AG04449 (cell line): ENCODE data around the gene EXO5.

ENCODE experiments used
- CTCF ChIA-PET: fragments of 350-600 bp; formaldehyde crosslinking; extraction: SDS; loops from one replicate; lab custom pipeline; 2021; ENCODE audit warnings: antibody characterized with exemption; lab: Yijun Ruan, JAX
- POLR2A ChIA-PET: fragments of 400-600, 350-600 bp; formaldehyde crosslinking; extraction: SDS; loops from one replicate; lab custom pipeline; 2020; ENCODE audit warnings: antibody characterized with exemption, inconsistent platforms; lab: Yijun Ruan, JAX
- DNase-seq: peaks from one replicate; pipeline ENCODE4 v3.0.0-alpha.2; 2010; ENCODE audit warnings: low read depth, low spot score
- H3K4me3 ChIP-seq: 2 replicates; pipeline ENCODE4 v1.5.1; 2011; ENCODE audit warnings: low read depth, mild to moderate bottlenecking, control low read depth, low read length
- CTCF ChIP-seq: IDR thresholded peaks from one replicate; pipeline ENCODE4 v1.5.1; 2011; ENCODE audit warnings: mild to moderate bottlenecking, moderate library complexity, low read length, control low read depth, inconsistent platforms; ENCODE audit not compliant: insufficient read depth; ENCODE audit errors: missing control alignments

EXO5 gene

GRCh38 chr1:40519517-40519916 lies 10.9 kb downstream of the EXO5 start:
- TF ChIP-seq CTCF: no peak
- ChIA-PET CTCF (no interaction called here), POLR2A (no interaction called here)
- no peak for DNase-seq
- H3K4me3 ChIP-seq: no peak overlapping the region

DNA sequence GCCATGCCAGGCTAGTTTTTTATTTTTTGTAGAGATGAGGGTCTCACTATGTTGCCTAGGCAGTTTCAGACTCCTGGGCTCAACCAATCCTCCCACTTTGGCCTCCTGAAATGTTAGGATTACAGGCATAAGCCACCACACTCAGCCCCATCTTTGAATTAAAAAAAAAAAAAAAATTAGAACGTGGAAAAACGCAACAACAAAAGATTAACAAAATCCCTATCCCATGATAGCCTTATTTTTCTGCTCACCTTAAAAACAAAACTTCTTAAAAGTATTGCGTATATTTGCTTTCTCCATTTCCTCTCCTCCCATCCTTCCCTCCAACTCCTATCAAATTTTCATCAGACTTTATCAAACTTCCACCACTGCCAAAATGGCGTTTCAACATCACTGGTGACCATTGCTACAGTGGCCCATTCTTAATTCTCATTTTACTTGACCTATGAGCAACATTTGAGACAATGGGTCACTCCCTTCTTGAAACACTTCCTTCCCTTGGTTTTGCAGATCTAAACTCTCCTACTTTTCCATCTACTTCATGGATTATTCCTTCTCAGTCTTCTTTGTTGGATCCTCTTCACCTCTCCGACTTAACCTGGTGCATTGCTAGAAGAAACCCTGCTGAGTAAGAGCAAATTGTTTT lies 22.3 kb downstream of the EXO5 start:
- H3K4me3 ChIP-seq: peak overlapping the region; percentile 90
- CTCF ChIA-PET: interaction anchor here (2.8 to 2.9 kb wide), 2 partner anchors 12 to 20 kb away, joined by 13 to 31 read pairs; no protein-coding TSS in a partner anchor
- no peak for TF ChIP-seq CTCF

GRCh38 chr1:40531381-40532061 lies 23.0 kb downstream of the EXO5 start, which contains the start of gene ZNF684:
ZNF684 (plus strand) TSS chr1:40531637; CDS start chr1:40533167, 1,530 bp downstream.
- peak within 1 kb of the TSS; percentile 90 for H3K4me3 ChIP-seq
- POLR2A ChIA-PET: interaction anchor here (0.5 to 0.8 kb wide), 4 partner anchors 23 to 634 kb away, joined by 3 to 4 read pairs (median 3); partner anchors contain the start of gene EXO5
- CTCF ChIA-PET: interaction anchor here (0.7 to 2.9 kb wide), 18 partner anchors 9 to 421 kb away, joined by 3 to 31 read pairs (median 6); partner anchors contain the start of gene EXO5
- peak; percentile 74 for DNase-seq
- no peak for TF ChIP-seq CTCF

More for the DNA sequence above, 22.3 kb downstream of the EXO5 start:
- no peak for DNase-seq
- POLR2A ChIA-PET: no interaction called here

DNA sequence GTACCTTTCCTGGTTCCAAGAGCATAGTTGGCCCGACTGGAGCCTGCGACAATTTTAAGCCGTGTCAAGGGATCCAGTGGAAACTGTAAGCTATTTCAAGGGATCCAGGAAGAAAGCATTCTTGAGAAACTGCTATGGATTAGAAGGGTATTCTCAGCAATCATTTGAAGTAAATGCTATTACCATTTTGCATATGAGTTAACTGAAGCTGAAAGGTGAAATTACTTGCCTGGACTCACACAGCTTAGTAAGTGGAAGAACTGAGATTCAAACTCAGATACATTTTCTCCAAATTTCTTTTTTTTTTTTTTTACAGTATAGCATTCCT lies 23.5 kb downstream of the EXO5 start:
- CTCF ChIA-PET: interaction anchor here (0.7 to 2.9 kb wide), 31 partner anchors 10 to 421 kb away, joined by 3 to 31 read pairs (median 5); partner anchors contain the start of genes EXO5 and NFYC

DNA sequence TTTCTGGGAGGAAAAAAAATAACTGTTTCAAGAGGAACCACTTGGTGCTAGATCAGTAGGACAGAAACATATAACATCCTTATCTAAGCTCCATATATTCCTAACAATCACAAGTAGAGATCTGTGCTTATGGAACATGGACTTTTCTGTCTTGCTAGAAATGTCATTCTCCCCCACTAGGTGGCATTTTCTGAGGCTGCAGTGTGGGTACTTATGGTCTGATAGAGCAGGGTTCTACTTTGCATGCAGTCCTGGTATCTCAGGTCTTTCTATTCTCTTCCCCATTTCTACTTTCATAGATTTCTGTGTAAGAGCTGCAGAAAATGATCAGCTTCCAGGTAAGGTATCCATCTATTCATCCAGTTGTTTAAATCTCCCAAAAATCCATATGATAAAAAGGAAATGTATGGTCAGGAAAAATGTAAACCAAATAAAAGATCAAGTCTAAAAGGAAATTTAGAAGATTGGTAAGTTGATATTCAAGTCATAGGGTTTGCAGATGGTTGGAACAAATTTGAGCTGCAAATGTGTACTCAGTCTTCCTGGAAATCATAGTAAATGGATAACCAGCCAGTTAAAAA lies 24.4 kb downstream of the EXO5 start:
- TF ChIP-seq CTCF: peak; percentile 53
- ChIA-PET POLR2A (no interaction called here), CTCF (interaction anchor here (0.7 to 2.9 kb wide), 43 partner anchors 10 to 427 kb away, joined by 3 to 31 read pairs (median 5); partner anchors contain the start of genes EXO5 and NFYC)
- DNase-seq: no peak
- no peak overlapping the region for H3K4me3 ChIP-seq

More for the DNA sequence above, 23.5 kb downstream of the EXO5 start:
- POLR2A ChIA-PET: interaction anchor here (0.6 to 0.8 kb wide), 2 partner anchors 23 to 150 kb away, joined by 3 to 4 read pairs; partner anchors contain the start of gene EXO5
- DNase-seq: no peak
- TF ChIP-seq CTCF: no peak
- peak overlapping the region; percentile 90 for H3K4me3 ChIP-seq
